HG03066 (cell line): ENCODE data around the gene AMD1.
"Not testable (repeated sequence)": the region's sequence is repeated elsewhere in the genome, so short reads cannot be mapped to it uniquely, and the experiment has no call there.

Source experiments
- ATAC-seq: cut with Tn5 transposase; IDR thresholded peaks from one replicate; pipeline ENCODE4 v1.9.1; 2021; ENCODE audit warnings: low read depth; ENCODE audit not compliant: unreplicated experiment

Gene AMD1

DNA sequence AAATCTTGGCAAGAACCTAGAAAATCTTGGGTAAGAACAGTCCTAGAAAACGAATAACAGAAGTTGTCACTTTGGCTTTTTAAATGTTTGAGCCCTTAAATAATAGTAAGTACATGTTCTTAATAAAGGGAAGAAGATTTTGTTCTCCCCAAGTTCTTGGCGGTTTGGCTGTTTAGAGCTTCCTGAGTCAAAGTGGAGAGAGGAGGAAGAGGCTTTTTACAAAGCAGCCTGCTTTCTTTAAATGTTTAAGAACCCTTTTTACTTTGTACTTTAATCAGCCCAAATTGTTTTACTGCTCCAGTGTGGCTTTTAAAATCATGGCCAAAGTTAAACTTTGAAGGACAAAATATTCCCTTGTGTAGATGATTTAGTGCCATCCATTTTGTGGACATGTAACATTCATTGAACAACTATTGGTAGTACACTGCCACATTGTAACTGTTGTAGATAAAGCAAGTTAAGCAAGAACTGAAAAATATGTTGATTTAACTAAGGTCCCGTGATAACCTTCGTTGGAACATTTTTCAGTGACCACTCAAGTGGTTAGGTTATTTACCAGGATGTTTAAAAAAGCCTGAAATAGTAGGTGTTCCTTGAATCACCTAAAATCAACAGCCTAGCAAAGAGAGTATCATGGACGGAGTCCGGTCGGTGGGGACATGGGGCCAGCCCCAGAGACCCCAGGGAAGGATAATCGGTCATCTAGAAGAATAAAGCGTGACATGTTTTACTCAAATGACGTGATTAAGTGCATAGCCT, 2.4 kb downstream of the AMD1 start:
- ATAC-seq: no peak

DNA sequence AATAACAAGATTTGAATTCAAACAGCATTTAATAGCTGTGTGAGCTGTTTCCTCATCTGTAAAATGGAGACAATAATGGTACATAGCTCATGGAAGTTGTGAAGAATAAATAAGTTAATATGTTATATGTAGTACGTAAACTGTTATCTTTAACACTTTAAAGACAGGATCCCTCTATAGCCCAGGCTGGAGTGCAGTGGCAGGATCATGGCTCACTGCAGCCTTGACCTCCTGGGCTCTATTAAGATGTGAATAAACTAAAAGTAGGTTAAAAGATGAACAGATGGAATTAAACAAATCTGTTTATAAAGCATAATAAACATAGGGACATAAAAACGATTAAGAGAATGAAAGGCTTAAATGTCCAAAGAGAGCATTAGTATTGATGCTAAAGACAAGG, 3.0 kb downstream of the AMD1 start:
- ATAC-seq: no peak

DNA sequence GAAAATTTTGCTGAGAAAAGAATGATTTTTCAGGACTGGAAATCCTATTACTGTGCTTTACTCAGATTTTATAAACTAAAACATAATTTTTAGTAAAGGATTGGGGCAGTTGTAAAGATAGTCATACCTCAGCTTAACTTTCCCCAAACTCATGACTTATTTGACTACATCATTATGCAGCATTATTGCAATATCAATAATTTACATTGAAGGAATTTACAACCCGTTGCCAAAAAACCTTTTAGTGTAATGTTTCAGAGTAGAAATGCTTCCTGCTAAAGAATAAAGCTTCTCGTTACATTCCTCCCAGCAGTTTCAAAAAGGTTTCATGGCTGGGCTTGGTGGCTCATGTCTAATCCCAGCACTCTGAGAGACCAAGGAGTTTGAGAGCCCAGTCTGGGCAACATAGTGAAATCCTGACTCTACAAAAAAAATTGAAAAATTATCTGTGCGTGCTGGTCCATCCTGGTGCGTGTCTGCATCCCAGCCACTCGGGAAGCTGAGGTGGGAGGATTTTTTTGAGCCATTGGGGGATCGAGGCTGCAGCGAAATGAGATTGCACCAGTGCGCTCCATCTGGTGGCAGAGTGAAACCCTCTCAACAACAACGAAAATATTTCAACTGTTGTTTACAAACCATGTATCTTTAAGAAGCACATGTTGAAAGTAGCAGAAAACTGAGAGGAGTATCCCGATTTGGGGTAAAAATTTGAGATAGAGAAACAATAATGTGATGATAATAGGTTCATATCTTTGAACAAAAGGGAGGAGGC, 4.4 kb downstream of the AMD1 start:
- no peak for ATAC-seq

DNA sequence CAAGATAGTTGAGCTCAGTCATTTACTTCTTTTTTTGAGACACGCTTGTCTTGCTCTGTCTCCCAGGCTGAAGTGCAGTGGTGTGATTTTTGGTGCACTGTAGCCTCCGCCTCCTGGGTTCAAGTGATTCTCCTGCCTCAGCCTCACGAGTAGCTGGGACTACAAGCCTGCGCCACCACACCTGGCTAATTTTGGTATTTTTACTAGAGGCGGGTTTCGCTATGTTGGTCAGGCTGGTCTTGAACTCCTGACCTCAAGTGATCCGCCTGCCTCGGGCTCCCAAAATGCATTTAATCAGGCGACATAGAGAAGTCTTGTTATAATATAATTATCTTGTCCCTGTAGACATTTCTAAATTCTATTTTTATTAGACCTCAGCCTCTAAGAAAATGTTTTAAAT, 6.1 kb downstream of the AMD1 start:
- no peak for ATAC-seq

DNA sequence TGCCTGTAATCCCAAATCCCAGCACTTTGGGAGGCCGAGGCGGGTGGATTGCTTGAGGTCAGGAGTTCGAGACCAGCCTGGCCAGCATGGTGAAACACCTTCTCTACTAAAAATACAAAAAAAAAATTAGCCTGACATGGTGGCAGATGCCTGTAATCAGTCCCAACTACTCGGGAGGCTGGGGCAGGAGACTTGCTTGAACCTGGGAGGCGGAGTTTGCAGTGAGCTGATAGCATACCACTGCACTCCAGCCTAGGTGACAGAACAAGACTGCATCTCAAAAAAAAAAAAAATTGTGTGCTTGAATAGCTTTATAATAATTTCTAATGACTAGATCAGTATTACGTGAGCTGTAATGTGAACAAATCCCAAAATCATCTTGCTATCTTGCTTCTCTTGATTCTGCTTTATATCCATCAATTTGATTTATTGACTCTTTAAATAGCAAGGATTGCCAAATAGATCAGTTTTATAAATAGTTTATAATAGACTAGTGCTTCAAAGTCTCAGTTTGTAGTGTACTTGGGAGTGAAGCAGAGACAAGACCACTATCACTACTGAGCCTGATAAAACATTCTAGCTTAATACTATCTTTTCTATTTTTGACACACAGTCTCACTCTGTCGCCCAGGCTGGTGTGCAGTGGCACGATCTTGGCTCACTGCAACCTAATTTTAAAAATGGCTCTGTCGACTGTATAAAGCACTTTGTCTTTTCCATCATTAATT, 7.1 kb downstream of the AMD1 start:
- ATAC-seq: no peak

DNA sequence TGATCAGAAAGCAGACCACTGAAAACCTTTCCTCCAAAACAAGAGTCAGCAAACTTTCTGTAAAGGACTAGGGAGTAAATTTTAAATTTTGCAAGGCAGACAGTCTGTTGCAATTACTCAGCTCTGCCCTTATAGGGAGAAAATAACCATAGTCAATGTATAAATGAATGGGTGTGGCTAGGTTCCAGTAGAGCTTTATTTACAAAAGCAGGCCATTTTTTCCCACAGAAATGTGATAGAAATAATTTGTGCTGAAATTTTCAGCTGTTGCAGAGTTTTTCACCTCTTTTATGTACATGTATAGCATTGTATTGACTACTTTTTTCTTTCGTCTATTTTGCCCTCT, 7.7 kb downstream of the AMD1 start:
- no peak for ATAC-seq

DNA sequence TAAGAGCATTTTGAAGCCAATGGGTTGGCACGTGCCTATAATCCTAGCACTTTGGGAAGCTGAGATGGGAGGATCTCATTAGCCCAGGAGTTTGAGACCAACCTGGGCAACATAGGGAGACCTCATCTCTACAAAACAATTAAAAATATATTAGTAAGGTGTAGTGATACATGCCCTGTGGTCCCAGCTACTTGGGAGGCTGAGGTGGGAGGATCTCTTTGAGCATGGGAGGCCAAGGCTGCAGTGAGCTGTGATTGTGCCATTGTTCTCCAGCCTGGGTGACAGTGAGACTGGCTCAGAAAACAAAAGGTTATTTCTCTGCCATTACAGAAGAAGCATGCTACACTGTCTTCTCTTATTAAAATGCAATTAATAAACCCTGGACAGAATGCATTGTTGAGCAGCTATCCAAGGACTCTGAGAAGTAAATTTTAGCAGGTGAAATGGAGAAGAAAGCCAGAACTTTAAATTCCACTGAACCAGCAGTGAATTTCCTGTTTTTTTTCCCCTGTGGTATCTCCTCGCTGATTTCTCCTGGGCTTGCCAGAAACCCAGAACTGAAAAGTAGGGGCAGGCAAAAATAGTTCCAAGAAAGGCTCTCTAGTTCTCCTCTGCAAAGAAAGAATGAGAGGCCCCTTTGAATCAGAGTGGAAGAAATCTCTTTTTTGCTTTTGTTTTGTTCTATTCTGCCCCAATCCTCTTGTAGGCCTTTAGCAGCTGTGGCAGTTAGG, 8.4 kb downstream of the AMD1 start:
- ATAC-seq: no peak

DNA sequence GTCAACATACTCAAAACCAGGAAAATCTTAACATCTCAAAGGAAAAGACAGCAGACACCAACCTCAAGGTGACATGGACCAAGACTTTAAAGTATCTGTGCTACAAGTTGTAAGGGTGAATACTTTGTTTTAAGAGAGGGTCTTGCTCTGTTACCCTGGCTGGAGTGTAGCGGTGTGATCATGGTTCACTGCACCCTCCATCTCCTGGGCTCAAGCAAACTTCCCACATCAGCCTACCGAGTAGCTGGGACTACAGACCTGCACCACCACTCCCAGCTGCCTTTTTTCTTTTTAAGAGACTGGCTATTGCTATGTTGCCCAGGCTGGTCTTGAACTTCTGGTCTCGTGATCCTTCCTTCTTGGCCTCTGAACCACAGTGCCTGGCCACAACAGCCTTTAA, 9.7 kb downstream of the AMD1 start:
- no peak for ATAC-seq

DNA sequence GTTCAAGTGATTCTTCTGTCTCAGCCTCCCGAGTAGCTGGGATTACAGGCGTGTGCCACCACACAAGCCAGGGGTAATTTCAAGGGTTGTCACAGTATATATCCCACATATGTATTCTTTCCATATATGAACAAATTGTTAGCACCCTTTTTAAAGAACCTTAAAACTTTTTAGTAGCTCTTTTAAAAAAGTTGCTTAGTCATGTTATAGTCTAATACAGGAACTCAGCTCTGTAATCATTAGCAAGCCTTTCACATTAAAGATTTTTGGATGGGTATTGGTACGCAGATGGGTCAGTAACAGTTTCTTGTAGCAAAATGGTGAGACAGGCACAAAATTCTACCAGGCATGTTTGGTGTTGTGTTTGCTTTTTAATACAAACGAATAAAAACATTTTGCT, 10.9 kb downstream of the AMD1 start:
- no peak for ATAC-seq

DNA sequence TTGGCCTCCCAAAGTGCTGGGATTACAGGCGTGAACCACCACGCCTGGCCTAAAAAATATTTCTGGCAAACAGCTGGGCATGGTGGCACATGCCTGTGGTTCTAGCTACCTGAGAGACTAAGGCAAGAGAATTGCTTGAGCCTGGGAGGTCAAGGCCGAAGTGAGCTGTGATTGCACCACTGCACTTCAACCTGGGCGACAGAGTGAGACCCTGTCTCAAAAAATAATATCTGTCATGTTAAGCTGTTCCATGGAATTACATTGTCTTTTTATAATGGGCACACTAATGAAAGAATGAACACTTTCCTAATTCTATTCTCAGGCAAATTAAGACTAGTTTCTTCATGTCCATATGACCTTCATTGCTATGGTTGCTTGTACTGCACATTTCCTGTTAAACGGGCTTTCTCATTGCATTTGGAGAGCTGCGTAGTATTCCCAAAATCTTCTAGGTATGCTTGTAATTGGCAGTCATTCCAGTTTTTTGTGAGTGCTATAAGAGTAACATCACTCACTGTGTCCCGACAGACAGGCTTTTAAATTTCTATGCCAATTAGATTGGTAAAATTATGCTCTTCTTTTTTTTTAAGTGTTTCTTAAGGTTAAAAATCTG, 12.1 kb downstream of the AMD1 start:
- no peak for ATAC-seq

DNA sequence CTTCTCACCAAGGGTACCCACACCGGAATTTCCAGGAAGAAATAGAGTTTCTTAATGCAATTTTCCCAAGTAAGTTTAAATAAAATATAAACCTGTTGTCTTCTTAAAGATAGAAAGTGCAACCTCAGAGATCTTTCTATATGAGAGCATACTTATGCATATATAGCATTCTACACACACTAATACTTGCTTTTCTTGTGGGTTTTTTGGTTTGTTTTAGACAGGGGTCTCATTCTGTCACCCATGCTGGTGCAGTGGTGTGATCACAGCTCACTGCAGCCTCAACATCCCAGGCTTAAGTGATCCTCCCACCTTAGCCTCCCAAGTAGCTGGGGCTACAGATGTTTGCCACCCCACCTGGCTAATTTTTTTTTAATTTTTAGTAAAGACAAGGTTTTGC, 15.7 kb downstream of the AMD1 start:
- ATAC-seq: no peak

DNA sequence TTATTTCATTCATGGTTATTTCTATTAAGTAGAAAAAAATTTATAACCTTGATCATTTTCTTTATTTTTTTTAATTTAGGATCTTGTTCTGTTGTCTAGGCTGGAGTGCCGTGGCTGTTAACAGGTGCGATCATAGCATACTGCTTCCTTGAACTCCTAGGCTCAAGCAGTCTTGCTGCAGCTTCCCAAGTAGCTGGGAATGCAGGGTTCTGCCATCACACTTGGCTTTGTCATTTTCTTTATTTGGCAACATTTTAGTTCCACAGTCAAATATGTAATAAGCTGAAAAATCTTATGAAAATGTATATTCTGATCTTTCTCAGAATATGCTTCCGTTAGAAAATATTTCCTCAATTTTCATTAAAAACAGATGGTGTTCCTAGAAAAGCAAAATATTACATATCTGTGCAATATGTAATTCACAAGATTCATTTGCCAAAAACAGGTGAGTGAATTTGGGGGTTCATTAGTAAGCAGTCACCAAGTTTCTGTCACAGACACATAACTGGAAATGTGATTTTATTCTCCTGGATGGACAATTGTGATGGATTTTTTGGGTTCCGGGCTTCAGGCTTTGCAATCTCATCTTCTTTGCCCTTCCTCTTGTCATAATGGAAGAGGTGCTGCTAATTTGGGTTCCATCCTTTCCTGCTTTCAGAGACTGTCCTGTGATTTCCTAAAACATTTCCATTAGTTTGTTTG, 21.5 kb downstream of the AMD1 start:
- no peak for ATAC-seq

DNA sequence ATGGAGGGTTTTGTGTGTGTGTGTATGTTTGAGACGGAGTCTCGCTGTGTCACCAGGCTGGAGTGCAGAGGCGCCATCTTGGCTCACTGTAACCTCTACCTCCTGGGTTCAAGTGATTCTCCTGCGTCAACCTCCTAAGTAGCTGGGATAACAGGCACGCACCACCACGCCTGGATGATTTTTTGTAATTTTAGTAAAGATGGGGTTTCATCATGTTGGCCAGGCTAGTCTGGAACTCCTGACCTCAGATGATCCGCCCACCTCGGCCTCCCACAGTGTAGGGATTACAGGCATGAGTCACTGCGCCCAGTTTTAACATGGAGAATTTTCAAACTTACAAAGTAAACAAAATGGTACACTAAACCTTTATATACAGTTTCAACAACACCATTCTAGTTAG, 22.8 kb downstream of the AMD1 start:
- no peak for ATAC-seq

DNA sequence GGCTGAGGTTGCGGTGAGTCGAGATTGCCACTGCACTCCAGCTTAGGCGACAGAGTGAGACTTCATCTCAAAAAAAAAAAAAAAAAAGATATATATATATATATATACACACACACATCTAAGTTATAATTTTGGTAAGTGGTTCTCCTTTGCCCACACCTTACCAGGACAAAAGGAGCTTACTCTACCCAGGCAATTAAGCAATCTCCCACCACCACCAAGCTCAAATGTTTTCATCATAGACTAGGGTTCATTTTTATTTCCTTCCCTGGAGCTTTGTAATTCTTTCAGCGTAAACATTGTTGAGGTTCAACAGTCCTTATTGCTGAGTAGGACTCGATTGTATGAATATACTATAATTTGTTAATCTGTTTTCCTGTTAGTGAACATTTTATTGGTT, 23.5 kb downstream of the AMD1 start:
- no peak for ATAC-seq

DNA sequence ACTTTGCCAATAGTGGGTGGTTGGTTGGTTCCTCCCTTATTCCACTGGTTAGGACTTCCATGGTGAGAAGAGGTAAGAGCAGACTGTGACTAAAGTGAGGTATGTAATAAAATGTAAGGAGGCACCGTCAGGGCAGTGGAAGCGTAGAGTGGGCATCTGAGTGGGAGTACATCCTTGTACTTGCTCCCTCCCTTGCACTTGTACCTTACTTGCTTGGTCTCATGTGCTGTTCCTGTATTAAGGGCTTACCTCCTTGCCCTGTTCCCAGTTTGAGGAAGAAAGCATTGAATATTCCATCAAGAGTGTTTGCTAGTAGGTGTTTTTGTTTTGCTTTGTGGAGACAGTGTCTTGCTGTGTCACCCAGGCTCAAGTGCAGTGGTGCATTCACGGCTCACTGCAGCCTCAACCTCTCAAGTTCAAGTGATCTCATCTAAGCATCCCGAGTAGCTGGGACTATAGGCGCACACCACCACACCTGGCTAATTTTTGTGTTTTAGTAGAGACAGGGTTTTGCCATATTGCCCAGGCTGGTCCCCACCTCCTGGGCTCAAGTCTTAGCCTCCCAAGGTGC, 25.5 kb downstream of the AMD1 start:
- no peak for ATAC-seq

DNA sequence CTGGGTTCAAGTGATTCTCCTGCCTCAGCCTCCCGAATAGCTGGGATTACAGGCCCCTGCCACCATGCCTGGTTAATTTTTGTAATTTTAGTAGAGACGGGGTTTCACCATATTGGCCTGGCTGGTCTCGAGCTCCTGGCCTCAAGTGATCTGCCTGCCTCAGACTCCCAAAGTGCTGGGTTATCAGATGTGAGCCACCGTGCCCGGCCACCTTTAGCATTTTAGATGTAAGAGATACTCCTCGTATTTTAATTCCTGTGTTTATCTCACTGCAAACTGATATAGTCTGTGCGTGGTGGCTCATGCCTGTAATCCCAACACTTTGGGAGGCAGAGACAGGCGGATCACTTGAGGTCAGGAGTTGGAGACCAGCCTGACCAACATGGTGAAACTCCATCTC, 27.0 kb downstream of the AMD1 start:
- not testable (repeated sequence) for ATAC-seq

DNA sequence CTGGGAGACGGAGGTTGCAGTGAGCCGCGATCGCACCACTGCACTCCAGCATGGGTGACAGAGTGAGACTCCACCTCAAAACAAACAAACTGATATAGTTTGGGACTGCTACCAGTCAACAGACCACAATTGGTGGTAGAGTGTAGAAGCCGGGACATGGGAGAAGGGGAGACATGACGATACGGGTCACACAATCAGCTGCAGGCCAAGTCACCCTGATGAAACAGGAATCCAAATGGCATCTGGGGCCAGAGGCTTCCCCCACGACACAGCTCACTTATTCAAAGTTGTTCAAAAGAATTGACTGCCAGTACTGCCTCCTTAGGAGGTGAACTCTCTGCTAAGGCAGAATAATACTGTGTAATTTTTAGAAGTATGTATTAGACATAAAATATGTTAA, 27.5 kb downstream of the AMD1 start:
- no peak for ATAC-seq

DNA sequence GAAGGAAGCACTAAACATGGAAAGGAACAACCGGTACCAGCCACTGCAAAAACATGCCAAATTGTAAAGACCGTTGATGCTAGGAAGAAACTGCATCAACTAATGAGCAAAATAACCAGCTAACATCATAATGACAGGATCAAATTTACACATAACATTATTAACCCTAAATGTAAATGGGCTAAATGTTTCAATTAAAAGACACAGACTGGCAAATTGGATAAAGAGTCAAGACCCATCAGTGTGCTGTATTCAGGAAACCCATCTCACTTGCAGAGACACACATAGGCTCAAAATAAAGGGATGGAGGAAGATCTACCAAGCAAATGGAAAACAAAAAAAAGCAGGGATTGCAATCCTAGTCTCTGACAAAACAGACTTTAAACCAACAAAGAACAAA, 31.7 kb downstream of the AMD1 start:
- not testable (repeated sequence) for ATAC-seq

DNA sequence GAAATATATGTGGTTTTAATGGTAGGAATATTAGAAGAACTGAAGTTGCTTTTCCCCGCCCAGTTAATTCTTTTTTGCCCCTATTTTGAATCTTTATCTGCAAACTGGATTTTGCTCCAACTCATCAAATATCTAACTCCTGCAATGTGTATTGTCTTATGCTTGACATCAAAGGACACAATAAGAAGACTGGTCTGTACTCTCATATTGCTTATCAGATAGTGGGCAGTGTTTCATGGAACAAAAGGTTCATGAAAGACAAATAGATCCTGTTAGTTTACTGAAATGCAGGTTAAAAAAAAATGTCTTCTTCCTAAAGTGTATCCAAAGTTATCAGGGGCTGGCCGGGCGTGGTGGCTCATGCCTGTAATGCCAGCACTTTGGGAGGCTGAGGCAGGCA, 56.2 kb downstream of the AMD1 start:
- ATAC-seq: no peak

DNA sequence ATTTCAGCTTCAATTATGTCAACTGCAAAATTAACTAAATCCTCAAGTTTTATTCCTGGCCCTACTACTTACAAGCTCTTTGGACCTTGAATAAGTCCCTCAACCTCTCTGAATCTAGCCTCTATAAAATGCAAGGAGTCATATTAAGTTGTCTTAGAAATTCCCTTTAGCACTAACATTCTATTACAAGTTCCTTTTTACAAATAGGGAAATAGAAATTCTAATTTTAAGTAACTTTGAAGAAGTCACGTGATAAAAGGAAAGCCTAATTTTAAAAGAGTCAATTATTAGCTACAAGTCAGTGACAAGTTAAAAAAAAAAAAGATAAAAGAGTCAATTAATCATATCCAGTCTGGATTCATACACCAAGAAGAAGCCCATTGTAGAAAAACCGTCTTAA, 59.3 kb downstream of the AMD1 start:
- ATAC-seq: no peak
